ENCODE results near the gene CEP164. TPM values are rescaled to one million over a fixed set of nuclear protein-coding genes. Genes with fewer than 3 reads are reported as not detected.

Gene CEP164
- total RNA-seq, 1 donor from 2014 or later, result 28.8 TPM

GRCh38 chr11:117371453-117371852 lies 43.8 kb downstream of the CEP164 start:
- H3K36me3 ChIP-seq (ENCODE audit: control insufficient read depth, insufficient read depth, low read length), result peaks cover under 1% of the 10 kb centered on the region
- no peaks in the 10 kb centered on the region for H3K27me3 ChIP-seq (ENCODE audit: control insufficient read depth, insufficient read depth, low read length)
- no peak for TF ChIP-seq CTCF (IDR thresholded peaks at IDR 0.05; ENCODE audit: insufficient read depth, low read length, poor library complexity, severe bottlenecking)
- no peak for DNase-seq (ENCODE audit: low read depth)
- H3K4me3 ChIP-seq (ENCODE audit: low read depth, low read length), result no peak overlapping the region

- no peak overlapping the region for H3K4me3 ChIP-seq (ENCODE audit: low read depth, low read length)
- DNase-seq (ENCODE audit: low read depth), result no peak
- TF ChIP-seq CTCF (IDR thresholded peaks at IDR 0.05; ENCODE audit: insufficient read depth, low read length, poor library complexity, severe bottlenecking), result no peak
- H3K36me3 ChIP-seq (ENCODE audit: control insufficient read depth, insufficient read depth, low read length), result no peaks in the 10 kb centered on the region
- no peaks in the 10 kb centered on the region for H3K27me3 ChIP-seq (ENCODE audit: control insufficient read depth, insufficient read depth, low read length)
Observed at GRCh38 chr11:117374316-117375055, 46.8 kb downstream of the CEP164 start.

DNA sequence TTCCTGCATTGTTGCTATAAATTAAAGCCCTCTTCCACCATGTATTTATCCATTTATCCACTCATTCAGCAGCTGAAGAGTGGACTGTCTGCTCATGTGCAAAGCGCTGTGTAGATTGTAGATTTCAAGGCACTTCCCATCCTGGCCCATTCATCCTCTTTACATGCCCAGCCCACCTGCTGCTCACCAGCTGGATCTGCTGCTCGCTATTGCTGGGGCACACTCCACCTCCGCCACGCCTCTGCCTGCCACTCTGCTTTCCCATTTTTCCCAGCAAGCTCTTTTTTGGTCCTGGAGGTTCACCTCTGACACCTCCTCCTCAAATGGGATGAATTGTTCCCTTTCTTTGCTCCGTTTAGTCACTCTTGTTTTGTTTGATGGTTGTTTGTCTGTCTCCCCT lies 48.3 kb downstream of the CEP164 start:
- H3K27me3 ChIP-seq (ENCODE audit: control insufficient read depth, insufficient read depth, low read length), result no peaks in the 10 kb centered on the region
- no peaks in the 10 kb centered on the region for H3K36me3 ChIP-seq (ENCODE audit: control insufficient read depth, insufficient read depth, low read length)
- no peak for DNase-seq (ENCODE audit: low read depth)
- H3K4me3 ChIP-seq (ENCODE audit: low read depth, low read length), result no peak overlapping the region
- TF ChIP-seq CTCF (IDR thresholded peaks at IDR 0.05; ENCODE audit: insufficient read depth, low read length, poor library complexity, severe bottlenecking), result no peak

DNA sequence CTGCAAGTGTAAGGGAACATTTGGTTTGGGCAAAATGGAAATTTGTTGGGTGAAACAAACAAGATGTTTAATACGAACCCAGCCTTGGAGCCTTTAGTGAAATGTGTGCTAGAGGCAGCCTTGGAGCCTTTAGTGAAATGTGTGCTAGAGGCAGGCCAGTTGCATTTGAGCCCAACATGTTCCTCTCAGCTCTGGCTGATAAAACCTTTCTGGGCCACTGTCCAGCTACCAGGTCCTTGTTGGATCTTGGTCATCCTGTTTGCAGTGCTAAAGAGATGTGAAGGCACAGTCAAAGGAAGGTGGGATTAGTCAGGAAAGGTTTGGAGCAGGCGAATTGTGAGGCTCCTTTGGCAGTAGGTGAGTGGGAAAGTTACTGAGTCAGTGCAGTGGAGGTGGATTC lies 48.9 kb downstream of the CEP164 start:
- TF ChIP-seq CTCF (IDR thresholded peaks at IDR 0.05; ENCODE audit: insufficient read depth, low read length, poor library complexity, severe bottlenecking), result no peak
- H3K27me3 ChIP-seq (ENCODE audit: control insufficient read depth, insufficient read depth, low read length), result no peaks in the 10 kb centered on the region
- H3K4me3 ChIP-seq (ENCODE audit: low read depth, low read length), result no peak overlapping the region
- no peak for DNase-seq (ENCODE audit: low read depth)
- H3K36me3 ChIP-seq (ENCODE audit: control insufficient read depth, insufficient read depth, low read length), result no peaks in the 10 kb centered on the region

DNA sequence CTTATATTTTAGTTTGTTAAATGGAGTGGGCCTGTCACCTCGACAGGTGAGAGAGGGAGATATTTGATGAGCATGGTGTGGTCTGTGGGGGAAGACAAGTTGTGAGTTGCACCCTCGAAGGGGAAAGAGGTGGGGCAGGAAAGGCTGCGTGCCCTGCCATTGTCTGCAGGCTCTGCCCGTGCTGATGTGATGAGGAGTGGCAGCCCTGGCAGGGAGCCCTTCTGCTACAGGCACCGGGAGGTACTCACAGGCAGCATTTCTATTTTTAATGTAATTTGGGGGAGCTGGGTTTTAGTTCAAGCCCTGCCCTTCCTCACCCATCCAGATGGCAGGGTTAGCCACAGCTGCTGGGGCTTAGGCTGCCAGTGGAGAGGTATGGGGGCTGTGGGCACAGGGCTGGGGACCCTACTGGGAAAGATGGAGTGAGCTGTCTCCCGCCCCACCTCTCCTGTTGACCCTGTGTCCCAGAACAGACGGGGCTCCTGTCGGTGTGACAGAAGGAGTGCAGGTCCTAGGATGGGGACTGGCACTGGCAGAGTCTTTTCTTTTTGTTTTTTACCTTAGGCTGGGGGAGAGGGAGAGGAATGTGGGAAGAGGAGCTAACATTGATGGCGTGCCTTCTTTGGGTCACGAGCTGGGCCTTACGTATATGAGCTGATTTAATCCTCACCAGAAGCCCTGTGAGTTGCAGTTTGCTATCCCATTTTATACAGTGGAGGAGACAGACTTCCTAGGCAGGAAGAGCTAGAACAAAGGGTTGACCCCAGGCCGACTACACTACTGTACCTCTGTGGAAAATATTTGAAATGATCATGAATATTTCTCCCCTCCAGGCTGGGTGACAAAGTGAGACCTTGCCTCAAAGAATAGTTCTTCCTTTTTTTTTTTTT lies 51.6 kb downstream of the CEP164 start:
- no peaks in the 10 kb centered on the region for H3K27me3 ChIP-seq (ENCODE audit: control insufficient read depth, insufficient read depth, low read length)
- no peak overlapping the region for H3K4me3 ChIP-seq (ENCODE audit: low read depth, low read length)
- no peaks in the 10 kb centered on the region for H3K36me3 ChIP-seq (ENCODE audit: control insufficient read depth, insufficient read depth, low read length)
- no peak for DNase-seq (ENCODE audit: low read depth)
- TF ChIP-seq CTCF (IDR thresholded peaks at IDR 0.05; ENCODE audit: insufficient read depth, low read length, poor library complexity, severe bottlenecking), result no peak

Measured in kidney epithelial cell (primary cell).